Muscle layer of duodenum (tissue), 2 donors: ENCODE results near the gene EMID1.
A peak's percentile ranks its signal among the peaks of the same experiment; 100 is the strongest.

Source experiments
- H3K27ac ChIP-seq: one replicate; pipeline ENCODE4 v1.7.0; 2013; ENCODE audit warnings: mild to moderate bottlenecking, low read length
- H3K27me3 ChIP-seq: one replicate; pipeline ENCODE4 v1.7.0; 2013; ENCODE audit warnings: low read depth, mild to moderate bottlenecking, control low read depth, low read length
- H3K36me3 ChIP-seq, 2 donors: one replicate each; pipeline ENCODE4 v1.7.0; 2013; ENCODE audit warnings: low read length in 2 of 2, control low read depth in 1 of 2, mild to moderate bottlenecking in 1 of 2; ENCODE audit not compliant: insufficient read depth in 2 of 2, control insufficient read depth in 1 of 2
- H3K4me1 ChIP-seq, 2 donors: one replicate each; pipeline ENCODE4 v1.7.0; 2013; ENCODE audit warnings: low read length in 2 of 2, mild to moderate bottlenecking in 2 of 2, control low read depth in 1 of 2, moderate library complexity in 1 of 2; ENCODE audit not compliant: insufficient read depth in 2 of 2, control insufficient read depth in 1 of 2
- H3K4me3 ChIP-seq, 2 donors: one replicate each; pipeline ENCODE4 v1.7.0; 2013; ENCODE audit warnings: low read length in 2 of 2, low read depth in 1 of 2, mild to moderate bottlenecking in 1 of 2
- H3K9me3 ChIP-seq, 2 donors: one replicate each; pipeline ENCODE4 v1.7.0; 2013; ENCODE audit warnings: low read length in 2 of 2, control low read depth in 1 of 2, mild to moderate bottlenecking in 1 of 2; ENCODE audit not compliant: control insufficient read depth in 1 of 2
- donor health status: healthy.

Gene EMID1

GRCh38 chr22:29307596-29308147 is 102.0 kb downstream of the EMID1 start:
- peaks cover 15 to 59% of the 10 kb centered on the region in 2 donors for H3K4me1 ChIP-seq
- H3K27me3 ChIP-seq, result no peaks in the 10 kb centered on the region
- H3K9me3 ChIP-seq, result no peaks in the 10 kb centered on the region
- no peak overlapping the region for H3K27ac ChIP-seq
- no peaks in the 10 kb centered on the region for H3K36me3 ChIP-seq
- peak overlapping the region; percentile 76 to 95 for H3K4me3 ChIP-seq

DNA sequence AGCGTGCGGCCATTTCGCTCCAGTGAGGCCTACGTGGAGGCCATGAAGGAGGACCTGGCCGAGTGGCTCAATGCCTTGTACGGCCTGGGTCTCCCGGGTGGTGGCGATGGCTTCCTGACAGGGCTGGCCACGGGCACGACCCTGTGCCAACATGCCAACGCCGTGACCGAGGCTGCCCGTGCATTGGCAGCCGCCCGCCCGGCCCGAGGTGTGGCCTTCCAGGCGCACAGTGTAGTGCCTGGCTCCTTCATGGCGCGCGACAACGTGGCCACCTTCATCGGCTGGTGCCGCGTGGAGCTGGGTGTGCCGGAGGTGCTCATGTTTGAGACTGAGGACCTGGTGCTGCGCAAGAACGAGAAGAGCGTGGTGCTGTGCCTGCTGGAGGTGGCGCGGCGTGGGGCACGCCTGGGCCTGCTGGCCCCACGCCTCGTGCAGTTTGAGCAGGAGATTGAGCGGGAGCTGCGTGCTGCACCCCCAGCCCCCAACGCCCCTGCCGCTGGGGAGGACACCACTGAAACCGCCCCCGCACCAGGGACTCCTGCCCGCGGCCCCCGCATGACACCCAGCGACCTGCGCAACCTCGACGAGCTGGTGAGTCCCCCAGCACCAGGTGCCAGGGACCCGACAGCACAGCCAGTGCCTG is 102.6 kb downstream of the EMID1 start:
- H3K4me1 ChIP-seq, result peaks cover 15 to 59% of the 10 kb centered on the region in 2 donors
- peak overlapping the region in 1 of 2 donors; percentile 95 for H3K4me3 ChIP-seq
- no peak overlapping the region for H3K27ac ChIP-seq
- no peaks in the 10 kb centered on the region for H3K27me3 ChIP-seq
- no peaks in the 10 kb centered on the region for H3K9me3 ChIP-seq
- no peaks in the 10 kb centered on the region for H3K36me3 ChIP-seq

DNA sequence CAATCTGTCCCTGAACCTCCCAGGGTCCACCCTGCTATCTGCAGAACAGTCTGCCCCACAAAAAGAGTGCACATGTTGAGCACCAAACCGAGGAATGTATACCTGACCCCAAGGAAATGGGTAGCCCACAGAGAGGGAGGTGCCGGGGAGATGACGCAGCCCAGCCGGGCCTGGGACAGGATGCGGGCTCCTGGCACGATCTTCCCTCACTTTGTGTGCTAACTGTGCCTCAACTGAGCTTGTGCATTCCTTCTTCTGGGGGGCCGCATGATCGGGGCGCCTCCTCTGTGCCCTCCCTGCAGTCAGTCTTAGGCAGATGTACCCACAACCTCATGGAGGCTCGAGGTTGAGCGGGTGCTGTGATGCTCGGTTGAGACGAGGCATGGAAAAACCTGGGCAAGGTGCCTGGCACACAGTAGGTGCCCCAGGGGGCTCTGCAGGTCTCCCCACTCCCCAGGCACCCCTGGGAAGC is 103.1 kb downstream of the EMID1 start:
- Histone ChIP-seq H3K4me1 (peaks cover 15 to 62% of the 10 kb centered on the region in 2 donors), H3K36me3 (no peaks in the 10 kb centered on the region), H3K27me3 (peaks cover 5% of the 10 kb centered on the region), H3K9me3 (no peaks in the 10 kb centered on the region), H3K27ac (no peak overlapping the region), H3K4me3 (peak overlapping the region; percentile 21 to 95)
